Vagina (tissue), 2 donors: Measurements from ENCODE around the gene HPDL.

Experiments
- POLR2AphosphoS5 ChIP-seq, 2 donors: sonication (generic); formaldehyde crosslinking; IDR thresholded peaks; one replicate each; pipeline ENCODE4 v1.9.0; 2017; ENCODE audit warnings: antibody characterized with exemption in 2 of 2, mild to moderate bottlenecking in 2 of 2, low read depth in 1 of 2; ENCODE audit not compliant: insufficient read depth in 1 of 2
- TF ChIP-seq, protein P1 (sequence below), 3 experiments: fragments of 450-650 bp in 2 of 3; fragments of 200-600 bp in 1 of 3; sonication (generic) in 1 of 3; IDR thresholded peaks; one replicate each; pipeline ENCODE4 v1.5.1; 2017 to 2019; ENCODE audit warnings: antibody characterized with exemption in 3 of 3, mild to moderate bottlenecking in 2 of 3, moderate library complexity in 2 of 3

DNA sequence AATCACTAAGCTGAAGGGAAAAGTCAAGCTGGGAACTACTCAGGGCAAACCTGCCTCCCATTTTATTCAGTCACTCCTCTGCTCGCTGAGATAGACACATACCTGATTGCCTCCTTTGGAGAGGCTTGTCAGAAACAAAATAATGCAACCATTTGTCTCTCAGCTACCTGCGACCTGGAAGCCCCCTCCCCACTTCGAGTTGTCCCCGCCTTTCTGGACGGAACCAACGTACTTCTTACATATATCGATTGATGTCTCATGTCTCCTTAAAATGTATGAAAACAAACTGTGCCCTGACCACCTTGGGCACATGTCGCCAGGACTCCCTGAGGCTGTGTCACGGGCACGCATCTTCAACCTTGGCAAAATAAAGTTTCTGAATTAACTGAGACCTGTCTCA, 21.5 kb upstream of the HPDL start:
- TF ChIP-seq, protein P1, sequence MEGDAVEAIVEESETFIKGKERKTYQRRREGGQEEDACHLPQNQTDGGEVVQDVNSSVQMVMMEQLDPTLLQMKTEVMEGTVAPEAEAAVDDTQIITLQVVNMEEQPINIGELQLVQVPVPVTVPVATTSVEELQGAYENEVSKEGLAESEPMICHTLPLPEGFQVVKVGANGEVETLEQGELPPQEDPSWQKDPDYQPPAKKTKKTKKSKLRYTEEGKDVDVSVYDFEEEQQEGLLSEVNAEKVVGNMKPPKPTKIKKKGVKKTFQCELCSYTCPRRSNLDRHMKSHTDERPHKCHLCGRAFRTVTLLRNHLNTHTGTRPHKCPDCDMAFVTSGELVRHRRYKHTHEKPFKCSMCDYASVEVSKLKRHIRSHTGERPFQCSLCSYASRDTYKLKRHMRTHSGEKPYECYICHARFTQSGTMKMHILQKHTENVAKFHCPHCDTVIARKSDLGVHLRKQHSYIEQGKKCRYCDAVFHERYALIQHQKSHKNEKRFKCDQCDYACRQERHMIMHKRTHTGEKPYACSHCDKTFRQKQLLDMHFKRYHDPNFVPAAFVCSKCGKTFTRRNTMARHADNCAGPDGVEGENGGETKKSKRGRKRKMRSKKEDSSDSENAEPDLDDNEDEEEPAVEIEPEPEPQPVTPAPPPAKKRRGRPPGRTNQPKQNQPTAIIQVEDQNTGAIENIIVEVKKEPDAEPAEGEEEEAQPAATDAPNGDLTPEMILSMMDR (IDR thresholded peaks at IDR 0.05), result no peak
- no peak for TF ChIP-seq POLR2AphosphoS5 (IDR thresholded peaks at IDR 0.05; ENCODE audit: insufficient read depth in 1 of 2, low read depth in 1 of 2)
